GM18870 (cell line): Measurements from ENCODE around the gene PLPPR2.
"Not testable (repeated sequence)": the region's sequence is repeated elsewhere in the genome, so short reads cannot be mapped to it uniquely, and the experiment has no call there.

ENCODE experiments used
- ATAC-seq: cut with Tn5 transposase; IDR thresholded peaks from one replicate; pipeline ENCODE4 v1.9.1; 2021; ENCODE audit warnings: moderate library complexity; ENCODE audit not compliant: unreplicated experiment

Gene PLPPR2

GRCh38 chr19:11390933-11391680 lies 35.9 kb downstream of the PLPPR2 start:
- no peak for ATAC-seq

- ATAC-seq = no peak
Measured at GRCh38 chr19:11397089-11397610, 41.9 kb downstream of the PLPPR2 start.

- ATAC-seq = no peak
Measured at GRCh38 chr19:11399667-11400066, 44.4 kb downstream of the PLPPR2 start.

- ATAC-seq = no peak
Measured at GRCh38 chr19:11400798-11401197, 45.6 kb downstream of the PLPPR2 start.

GRCh38 chr19:11401808-11402543 lies 46.7 kb downstream of the PLPPR2 start:
- no peak for ATAC-seq

GRCh38 chr19:11404588-11405222 lies 49.5 kb downstream of the PLPPR2 start:
- no peak for ATAC-seq

- no peak for ATAC-seq
Measured at GRCh38 chr19:11405846-11406643, 50.8 kb downstream of the PLPPR2 start.

GRCh38 chr19:11406703-11407236 lies 51.5 kb downstream of the PLPPR2 start:
- not testable (repeated sequence) for ATAC-seq

GRCh38 chr19:11408591-11408990 lies 53.4 kb downstream of the PLPPR2 start:
- ATAC-seq = no peak

GRCh38 chr19:11410682-11411081 lies 55.5 kb downstream of the PLPPR2 start:
- ATAC-seq = no peak

GRCh38 chr19:11414544-11414943 lies 59.3 kb downstream of the PLPPR2 start:
- no peak for ATAC-seq
